NB4 (cell line): ENCODE results near the gene SPG21.

Experiments used
- CTCF ChIP-seq: IDR thresholded peaks from one replicate; pipeline ENCODE4 v1.5.1; 2012; ENCODE audit warnings: low read depth, low read length
- POLR2A ChIP-seq: IDR thresholded peaks from 2 replicates; pipeline ENCODE4 v1.6.1; 2011; ENCODE audit warnings: mild to moderate bottlenecking; ENCODE audit not compliant: insufficient read length; ENCODE audit errors: extremely low read depth

- TF ChIP-seq POLR2A (no peak), CTCF (no peak)
These were observed 40.1 kb upstream of the SPG21 start for GRCh38 chr15:65029736-65030208.
